GM23338 (cell line): ENCODE results near the gene TENM4.

Source experiments
- CREB1 ChIP-seq: fragments of 250-450 bp; sonication (Bioruptor Pico); IDR thresholded peaks from 2 replicates; pipeline ENCODE4 v1.5.0; 2020; ENCODE audit warnings: low read depth, mild to moderate bottlenecking, moderate library complexity
- EZH2 ChIP-seq: fragments of 200-600 bp; sonication (generic); IDR thresholded peaks from one replicate; pipeline ENCODE4 v1.8.0; 2017; ENCODE audit warnings: antibody characterized with exemption, mild to moderate bottlenecking, low read depth; ENCODE audit not compliant: unreplicated experiment
- EZH2phosphoT487 ChIP-seq: fragments of 200-600 bp; sonication (generic); IDR thresholded peaks from one replicate; pipeline ENCODE4 v1.8.1; 2018; ENCODE audit warnings: antibody characterized with exemption; ENCODE audit not compliant: unreplicated experiment
- JUNB ChIP-seq: IDR thresholded peaks from one replicate; pipeline ENCODE4 v1.6.1; 2016; ENCODE audit warnings: antibody characterized with exemption; ENCODE audit not compliant: unreplicated experiment
- POLR2AphosphoS5 ChIP-seq: IDR thresholded peaks from 2 replicates; pipeline ENCODE4 v1.6.1; 2016; ENCODE audit warnings: antibody characterized with exemption, low read depth
- TF ChIP-seq, protein P1 (sequence below), 2 experiments: fragments of 200-600 bp in 1 of 2; sonication (generic) in 1 of 2; conservative IDR thresholded peaks; 2 replicates each; pipeline versions ENCODE4 v1.5.1 to v1.6.1; 2016 to 2017; ENCODE audit warnings: antibody characterized with exemption in 2 of 2, low read depth in 2 of 2, mild to moderate bottlenecking in 2 of 2, moderate library complexity in 1 of 2
- TF ChIP-seq, protein P2 (sequence below): IDR thresholded peaks from one replicate; pipeline ENCODE4 v1.6.1; 2018; ENCODE audit warnings: antibody characterized with exemption; ENCODE audit not compliant: unreplicated experiment
- TF ChIP-seq, protein P3 (sequence below): fragments of 250-450 bp; sonication (Bioruptor Pico); IDR thresholded peaks from 2 replicates; pipeline ENCODE4 v1.5.0; 2020; ENCODE audit warnings: mild to moderate bottlenecking, moderate library complexity

DNA sequence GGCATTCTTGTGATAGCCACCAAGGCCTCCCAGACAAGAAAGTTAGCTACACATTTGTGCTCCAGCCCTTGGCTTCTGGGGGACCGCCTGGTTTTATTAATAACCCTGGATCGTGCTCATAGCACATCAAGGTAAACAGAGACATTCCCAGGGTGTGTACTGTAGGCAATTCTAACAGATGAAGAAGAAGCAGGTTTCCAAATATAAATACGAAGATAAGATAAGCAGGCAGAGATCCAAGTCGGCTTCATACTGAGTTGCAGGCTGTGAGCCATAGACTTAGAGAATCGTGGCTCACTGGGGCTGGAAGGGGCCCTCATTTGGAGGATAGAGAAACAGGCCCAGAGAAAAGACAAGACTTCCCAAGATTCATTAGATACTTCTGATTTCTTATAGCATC is 131.4 kb downstream of the TENM4 start:
- TF ChIP-seq, protein P1, sequence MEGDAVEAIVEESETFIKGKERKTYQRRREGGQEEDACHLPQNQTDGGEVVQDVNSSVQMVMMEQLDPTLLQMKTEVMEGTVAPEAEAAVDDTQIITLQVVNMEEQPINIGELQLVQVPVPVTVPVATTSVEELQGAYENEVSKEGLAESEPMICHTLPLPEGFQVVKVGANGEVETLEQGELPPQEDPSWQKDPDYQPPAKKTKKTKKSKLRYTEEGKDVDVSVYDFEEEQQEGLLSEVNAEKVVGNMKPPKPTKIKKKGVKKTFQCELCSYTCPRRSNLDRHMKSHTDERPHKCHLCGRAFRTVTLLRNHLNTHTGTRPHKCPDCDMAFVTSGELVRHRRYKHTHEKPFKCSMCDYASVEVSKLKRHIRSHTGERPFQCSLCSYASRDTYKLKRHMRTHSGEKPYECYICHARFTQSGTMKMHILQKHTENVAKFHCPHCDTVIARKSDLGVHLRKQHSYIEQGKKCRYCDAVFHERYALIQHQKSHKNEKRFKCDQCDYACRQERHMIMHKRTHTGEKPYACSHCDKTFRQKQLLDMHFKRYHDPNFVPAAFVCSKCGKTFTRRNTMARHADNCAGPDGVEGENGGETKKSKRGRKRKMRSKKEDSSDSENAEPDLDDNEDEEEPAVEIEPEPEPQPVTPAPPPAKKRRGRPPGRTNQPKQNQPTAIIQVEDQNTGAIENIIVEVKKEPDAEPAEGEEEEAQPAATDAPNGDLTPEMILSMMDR (conservative IDR thresholded peaks at IDR 0.05; ENCODE audit: low read depth in 2 of 2): no peak
- TF ChIP-seq JUNB: no peak
- TF ChIP-seq EZH2: no peak
- TF ChIP-seq POLR2AphosphoS5: no peak
- TF ChIP-seq, protein P2, sequence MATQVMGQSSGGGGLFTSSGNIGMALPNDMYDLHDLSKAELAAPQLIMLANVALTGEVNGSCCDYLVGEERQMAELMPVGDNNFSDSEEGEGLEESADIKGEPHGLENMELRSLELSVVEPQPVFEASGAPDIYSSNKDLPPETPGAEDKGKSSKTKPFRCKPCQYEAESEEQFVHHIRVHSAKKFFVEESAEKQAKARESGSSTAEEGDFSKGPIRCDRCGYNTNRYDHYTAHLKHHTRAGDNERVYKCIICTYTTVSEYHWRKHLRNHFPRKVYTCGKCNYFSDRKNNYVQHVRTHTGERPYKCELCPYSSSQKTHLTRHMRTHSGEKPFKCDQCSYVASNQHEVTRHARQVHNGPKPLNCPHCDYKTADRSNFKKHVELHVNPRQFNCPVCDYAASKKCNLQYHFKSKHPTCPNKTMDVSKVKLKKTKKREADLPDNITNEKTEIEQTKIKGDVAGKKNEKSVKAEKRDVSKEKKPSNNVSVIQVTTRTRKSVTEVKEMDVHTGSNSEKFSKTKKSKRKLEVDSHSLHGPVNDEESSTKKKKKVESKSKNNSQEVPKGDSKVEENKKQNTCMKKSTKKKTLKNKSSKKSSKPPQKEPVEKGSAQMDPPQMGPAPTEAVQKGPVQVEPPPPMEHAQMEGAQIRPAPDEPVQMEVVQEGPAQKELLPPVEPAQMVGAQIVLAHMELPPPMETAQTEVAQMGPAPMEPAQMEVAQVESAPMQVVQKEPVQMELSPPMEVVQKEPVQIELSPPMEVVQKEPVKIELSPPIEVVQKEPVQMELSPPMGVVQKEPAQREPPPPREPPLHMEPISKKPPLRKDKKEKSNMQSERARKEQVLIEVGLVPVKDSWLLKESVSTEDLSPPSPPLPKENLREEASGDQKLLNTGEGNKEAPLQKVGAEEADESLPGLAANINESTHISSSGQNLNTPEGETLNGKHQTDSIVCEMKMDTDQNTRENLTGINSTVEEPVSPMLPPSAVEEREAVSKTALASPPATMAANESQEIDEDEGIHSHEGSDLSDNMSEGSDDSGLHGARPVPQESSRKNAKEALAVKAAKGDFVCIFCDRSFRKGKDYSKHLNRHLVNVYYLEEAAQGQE: no peak
- TF ChIP-seq CREB1 (CRISPR knock-in tag): no peak
- TF ChIP-seq EZH2phosphoT487: no peak
- TF ChIP-seq, protein P3, sequence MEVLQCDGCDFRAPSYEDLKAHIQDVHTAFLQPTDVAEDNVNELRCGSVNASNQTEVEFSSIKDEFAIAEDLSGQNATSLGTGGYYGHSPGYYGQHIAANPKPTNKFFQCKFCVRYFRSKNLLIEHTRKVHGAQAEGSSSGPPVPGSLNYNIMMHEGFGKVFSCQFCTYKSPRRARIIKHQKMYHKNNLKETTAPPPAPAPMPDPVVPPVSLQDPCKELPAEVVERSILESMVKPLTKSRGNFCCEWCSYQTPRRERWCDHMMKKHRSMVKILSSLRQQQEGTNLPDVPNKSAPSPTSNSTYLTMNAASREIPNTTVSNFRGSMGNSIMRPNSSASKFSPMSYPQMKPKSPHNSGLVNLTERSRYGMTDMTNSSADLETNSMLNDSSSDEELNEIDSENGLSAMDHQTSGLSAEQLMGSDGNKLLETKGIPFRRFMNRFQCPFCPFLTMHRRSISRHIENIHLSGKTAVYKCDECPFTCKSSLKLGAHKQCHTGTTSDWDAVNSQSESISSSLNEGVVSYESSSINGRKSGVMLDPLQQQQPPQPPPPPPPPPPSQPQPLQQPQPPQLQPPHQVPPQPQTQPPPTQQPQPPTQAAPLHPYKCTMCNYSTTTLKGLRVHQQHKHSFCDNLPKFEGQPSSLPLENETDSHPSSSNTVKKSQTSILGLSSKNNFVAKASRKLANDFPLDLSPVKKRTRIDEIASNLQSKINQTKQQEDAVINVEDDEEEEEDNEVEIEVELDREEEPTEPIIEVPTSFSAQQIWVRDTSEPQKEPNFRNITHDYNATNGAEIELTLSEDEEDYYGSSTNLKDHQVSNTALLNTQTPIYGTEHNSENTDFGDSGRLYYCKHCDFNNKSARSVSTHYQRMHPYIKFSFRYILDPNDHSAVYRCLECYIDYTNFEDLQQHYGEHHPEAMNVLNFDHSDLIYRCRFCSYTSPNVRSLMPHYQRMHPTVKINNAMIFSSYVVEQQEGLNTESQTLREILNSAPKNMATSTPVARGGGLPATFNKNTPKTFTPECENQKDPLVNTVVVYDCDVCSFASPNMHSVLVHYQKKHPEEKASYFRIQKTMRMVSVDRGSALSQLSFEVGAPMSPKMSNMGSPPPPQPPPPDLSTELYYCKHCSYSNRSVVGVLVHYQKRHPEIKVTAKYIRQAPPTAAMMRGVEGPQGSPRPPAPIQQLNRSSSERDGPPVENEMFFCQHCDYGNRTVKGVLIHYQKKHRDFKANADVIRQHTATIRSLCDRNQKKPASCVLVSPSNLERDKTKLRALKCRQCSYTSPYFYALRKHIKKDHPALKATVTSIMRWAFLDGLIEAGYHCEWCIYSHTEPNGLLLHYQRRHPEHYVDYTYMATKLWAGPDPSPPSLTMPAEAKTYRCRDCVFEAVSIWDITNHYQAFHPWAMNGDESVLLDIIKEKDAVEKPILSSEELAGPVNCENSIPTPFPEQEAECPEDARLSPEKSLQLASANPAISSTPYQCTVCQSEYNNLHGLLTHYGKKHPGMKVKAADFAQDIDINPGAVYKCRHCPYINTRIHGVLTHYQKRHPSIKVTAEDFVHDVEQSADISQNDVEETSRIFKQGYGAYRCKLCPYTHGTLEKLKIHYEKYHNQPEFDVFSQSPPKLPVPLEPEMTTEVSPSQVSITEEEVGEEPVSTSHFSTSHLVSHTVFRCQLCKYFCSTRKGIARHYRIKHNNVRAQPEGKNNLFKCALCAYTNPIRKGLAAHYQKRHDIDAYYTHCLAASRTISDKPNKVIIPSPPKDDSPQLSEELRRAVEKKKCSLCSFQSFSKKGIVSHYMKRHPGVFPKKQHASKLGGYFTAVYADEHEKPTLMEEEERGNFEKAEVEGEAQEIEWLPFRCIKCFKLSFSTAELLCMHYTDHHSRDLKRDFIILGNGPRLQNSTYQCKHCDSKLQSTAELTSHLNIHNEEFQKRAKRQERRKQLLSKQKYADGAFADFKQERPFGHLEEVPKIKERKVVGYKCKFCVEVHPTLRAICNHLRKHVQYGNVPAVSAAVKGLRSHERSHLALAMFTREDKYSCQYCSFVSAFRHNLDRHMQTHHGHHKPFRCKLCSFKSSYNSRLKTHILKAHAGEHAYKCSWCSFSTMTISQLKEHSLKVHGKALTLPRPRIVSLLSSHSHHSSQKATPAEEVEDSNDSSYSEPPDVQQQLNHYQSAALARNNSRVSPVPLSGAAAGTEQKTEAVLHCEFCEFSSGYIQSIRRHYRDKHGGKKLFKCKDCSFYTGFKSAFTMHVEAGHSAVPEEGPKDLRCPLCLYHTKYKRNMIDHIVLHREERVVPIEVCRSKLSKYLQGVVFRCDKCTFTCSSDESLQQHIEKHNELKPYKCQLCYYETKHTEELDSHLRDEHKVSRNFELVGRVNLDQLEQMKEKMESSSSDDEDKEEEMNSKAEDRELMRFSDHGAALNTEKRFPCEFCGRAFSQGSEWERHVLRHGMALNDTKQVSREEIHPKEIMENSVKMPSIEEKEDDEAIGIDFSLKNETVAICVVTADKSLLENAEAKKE: no peak
